ENCODE results near the gene B4GALT2. TPM values are rescaled to one million over a fixed set of nuclear protein-coding genes. Genes with fewer than 3 reads are reported as not detected.

The B4GALT2 gene
- total RNA-seq, 1 experiment from 2014 or later = 70.9 TPM

DNA sequence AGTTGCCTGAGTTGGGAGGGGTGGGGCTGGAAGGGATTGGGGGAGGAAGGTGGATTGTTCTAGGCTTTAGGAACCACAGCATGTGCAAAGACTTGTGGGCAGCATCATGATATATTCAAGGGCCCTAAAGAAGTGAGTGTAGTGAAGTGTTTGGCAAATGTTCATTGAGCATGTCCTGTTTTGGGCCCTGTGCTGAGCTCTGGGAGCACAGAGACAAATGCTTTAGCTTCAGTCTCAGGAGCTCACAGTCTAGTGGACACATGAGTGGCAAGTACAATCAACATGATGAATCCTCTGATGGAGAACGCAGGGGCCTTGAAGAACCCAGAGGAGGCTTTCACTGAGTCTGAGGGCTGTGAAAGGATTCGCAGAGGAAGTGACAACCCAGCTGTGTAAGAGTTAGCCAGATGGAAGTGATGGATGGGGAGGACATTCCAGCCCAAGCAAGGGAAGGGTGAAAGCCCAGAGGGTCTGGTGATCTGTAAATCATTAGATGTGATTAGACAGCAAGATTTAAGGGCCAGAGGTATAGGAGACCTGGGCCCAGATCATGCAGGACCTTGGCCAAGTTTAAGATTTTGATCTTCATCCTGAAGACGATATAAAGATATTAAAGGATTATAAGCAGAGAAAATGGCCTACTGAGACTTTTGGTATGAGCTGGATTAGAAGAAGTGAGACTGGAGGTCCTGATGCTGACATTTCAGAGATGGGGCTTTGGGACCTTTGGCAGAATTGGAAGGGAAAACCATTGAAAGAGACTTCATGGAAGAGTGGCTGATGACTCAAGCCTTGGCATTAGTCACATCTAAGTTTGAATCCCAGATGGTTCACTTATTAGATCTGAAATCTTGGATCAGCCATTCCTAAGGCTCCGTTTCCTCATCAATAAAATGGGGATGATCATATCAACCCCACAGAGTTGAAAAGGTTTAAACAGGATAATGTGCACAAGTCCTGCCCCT is 27.7 kb upstream of the B4GALT2 start:
- no peak overlapping the region for H3K18ac ChIP-seq (ENCODE audit: insufficient read length, low read depth, low read length)
- no peaks in the 10 kb centered on the region for H3K4me1 ChIP-seq (ENCODE audit: insufficient read depth, low read length)
- no peak overlapping the region for H3T11ph ChIP-seq (ENCODE audit: low read length)
- no peaks in the 10 kb centered on the region for H3K9me3 ChIP-seq (ENCODE audit: control insufficient read depth, low read depth, low read length)
- no peak for DNase-seq
- H3K79me1 ChIP-seq (ENCODE audit: insufficient read depth, low read depth, low read length, poor library complexity, severe bottlenecking) = no peaks in the 10 kb centered on the region
- TF ChIP-seq, protein P1, sequence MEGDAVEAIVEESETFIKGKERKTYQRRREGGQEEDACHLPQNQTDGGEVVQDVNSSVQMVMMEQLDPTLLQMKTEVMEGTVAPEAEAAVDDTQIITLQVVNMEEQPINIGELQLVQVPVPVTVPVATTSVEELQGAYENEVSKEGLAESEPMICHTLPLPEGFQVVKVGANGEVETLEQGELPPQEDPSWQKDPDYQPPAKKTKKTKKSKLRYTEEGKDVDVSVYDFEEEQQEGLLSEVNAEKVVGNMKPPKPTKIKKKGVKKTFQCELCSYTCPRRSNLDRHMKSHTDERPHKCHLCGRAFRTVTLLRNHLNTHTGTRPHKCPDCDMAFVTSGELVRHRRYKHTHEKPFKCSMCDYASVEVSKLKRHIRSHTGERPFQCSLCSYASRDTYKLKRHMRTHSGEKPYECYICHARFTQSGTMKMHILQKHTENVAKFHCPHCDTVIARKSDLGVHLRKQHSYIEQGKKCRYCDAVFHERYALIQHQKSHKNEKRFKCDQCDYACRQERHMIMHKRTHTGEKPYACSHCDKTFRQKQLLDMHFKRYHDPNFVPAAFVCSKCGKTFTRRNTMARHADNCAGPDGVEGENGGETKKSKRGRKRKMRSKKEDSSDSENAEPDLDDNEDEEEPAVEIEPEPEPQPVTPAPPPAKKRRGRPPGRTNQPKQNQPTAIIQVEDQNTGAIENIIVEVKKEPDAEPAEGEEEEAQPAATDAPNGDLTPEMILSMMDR (conservative IDR thresholded peaks at IDR 0.05) = no peak
- H3K23me2 ChIP-seq (ENCODE audit: insufficient read length, low read depth, low read length, poor library complexity, severe bottlenecking) = peaks cover 10% of the 10 kb centered on the region
- no peak overlapping the region for H4K5ac ChIP-seq (ENCODE audit: insufficient read length, low read depth, low read length)
- H2BK15ac ChIP-seq (ENCODE audit: low read depth, low read length) = no peak overlapping the region
- H3K27me3 ChIP-seq (ENCODE audit: insufficient read depth, low read length) = no peaks in the 10 kb centered on the region
- H3K9me3 Mint-ChIP-seq = no peaks in the 10 kb centered on the region
- no peak overlapping the region for H2BK20ac ChIP-seq (ENCODE audit: low read depth, low read length, poor library complexity, severe bottlenecking)
- no peak overlapping the region; a peak in 1 of 7 replicates for H3K27ac Mint-ChIP-seq
- H3K14ac ChIP-seq (ENCODE audit: insufficient read depth, low read length) = no peak overlapping the region
- no peak overlapping the region for H2BK120ac ChIP-seq (ENCODE audit: low read depth, low read length, poor library complexity, severe bottlenecking)
- no peak overlapping the region for H4K91ac ChIP-seq (ENCODE audit: insufficient read length, low read depth, low read length)
- H3K36me3 Mint-ChIP-seq (ENCODE audit: insufficient read depth in 1 of 3, low read depth in 3 of 3) = peaks cover 0 to 9% (median 7%) of the 10 kb centered on the region in 3 experiments; a peak in 5 of 7 replicates
- H3K9ac ChIP-seq (ENCODE audit: extremely low read depth, insufficient read length, low read length) = no peak overlapping the region
- no peak overlapping the region for H2BK12ac ChIP-seq (ENCODE audit: insufficient read length, low read depth, low read length)
- no peak overlapping the region for H2AFZ ChIP-seq (ENCODE audit: low read length)
- no peak overlapping the region for H3K23ac ChIP-seq (ENCODE audit: insufficient read length, low read depth, low read length)
- H3K27me3 Mint-ChIP-seq (ENCODE audit: low read depth) = no peaks in the 10 kb centered on the region
- H3K4me1 Mint-ChIP-seq = peaks cover 16 to 18% of the 10 kb centered on the region in 2 experiments
- H3K56ac ChIP-seq (ENCODE audit: insufficient read length, low read depth, low read length) = no peak overlapping the region
- no peak overlapping the region for H3K27ac ChIP-seq (ENCODE audit: insufficient read length, low read depth, low read length)
- no peak overlapping the region for H3K4ac ChIP-seq (ENCODE audit: low read depth, low read length)
- no peak overlapping the region for H4K8ac ChIP-seq (replicated peaks; ENCODE audit: insufficient read length, low read depth, low read length)
- H2AK5ac ChIP-seq (ENCODE audit: insufficient read length, low read length) = no peak overlapping the region
- no peak overlapping the region for H3K4me3 Mint-ChIP-seq
- H2BK5ac ChIP-seq (ENCODE audit: insufficient read length, low read length) = no peak overlapping the region
- no peaks in the 10 kb centered on the region for H4K20me1 ChIP-seq (ENCODE audit: control insufficient read depth, insufficient read depth, insufficient read length)
- H3K4me2 ChIP-seq (ENCODE audit: insufficient read depth, insufficient read length, low read length) = no peak overlapping the region
- no peaks in the 10 kb centered on the region for H3K79me2 ChIP-seq (ENCODE audit: insufficient read depth, low read length)
- no CpG with 5 or more reads among the region's 4 CpGs for WGBS (ENCODE audit: extremely low coverage, insufficient read length, low lambda C conversion rate)
